ENCODE measurements around the gene CALCOCO1. TPM values are rescaled to one million over a fixed set of nuclear protein-coding genes. Genes with fewer than 3 reads are reported as not detected.

CALCOCO1 gene
- total RNA-seq, 1 experiment from 2014 or later: 48.0 TPM

Other genes starting within 250 kb of the CALCOCO1 start
- 32.2 TPM for gene MAP3K12, start 228.0 kb downstream of the CALCOCO1 start, total RNA-seq (2021; ENCODE audit: unreplicated experiment)
- 67.3 TPM for gene TARBP2, start 226.2 kb downstream of the CALCOCO1 start, total RNA-seq (2021; ENCODE audit: unreplicated experiment)
- not detected for gene NPFF, start 220.0 kb downstream of the CALCOCO1 start, total RNA-seq (2021; ENCODE audit: unreplicated experiment)
- gene ATF7, start 101.1 kb downstream of the CALCOCO1 start, total RNA-seq (2021; ENCODE audit: unreplicated experiment): 29.5 TPM
- 290 TPM for gene ATP5MC2, start 51.4 kb downstream of the CALCOCO1 start, total RNA-seq (2021; ENCODE audit: unreplicated experiment)
- not detected for gene CISTR, start 24.5 kb upstream of the CALCOCO1 start, total RNA-seq (2021; ENCODE audit: unreplicated experiment)
- 93.5 TPM for gene HOXC13, start 211.4 kb upstream of the CALCOCO1 start, total RNA-seq (2021; ENCODE audit: unreplicated experiment)
- 5.1 TPM for gene HOXC12, start 227.5 kb upstream of the CALCOCO1 start, total RNA-seq (2021; ENCODE audit: unreplicated experiment)
- 17.0 TPM for gene HOXC11, start 245.7 kb upstream of the CALCOCO1 start, total RNA-seq (2021; ENCODE audit: unreplicated experiment)
- 31.7 TPM for gene HOTAIR, start 247.5 kb upstream of the CALCOCO1 start, total RNA-seq (2021; ENCODE audit: unreplicated experiment)